ENCODE data around the gene CUX1. TPM values are rescaled to one million over a fixed set of nuclear protein-coding genes. Genes with fewer than 3 reads are reported as not detected.

The CUX1 gene
- total RNA-seq, 1 donor from 2014 or later, result 18.3 TPM

- H3K27ac ChIP-seq (ENCODE audit: low read depth, low read length), result peak overlapping the region; percentile 65
- peak overlapping the region in 2 of 3 donors; percentile 32 to 68 for H3K9ac ChIP-seq (ENCODE audit: low read depth in 1 of 3, low read length in 3 of 3)
- H3K36me3 ChIP-seq (ENCODE audit: control insufficient read depth in 3 of 3, insufficient read depth in 3 of 3, low read length in 3 of 3), result no peaks in the 10 kb centered on the region
- peaks cover 50 to 68% (median 58%) of the 10 kb centered on the region in 3 donors for H3K4me1 ChIP-seq (ENCODE audit: control insufficient read depth in 3 of 3, insufficient read depth in 3 of 3, low read length in 3 of 3)
- H3K9me3 ChIP-seq (ENCODE audit: control insufficient read depth in 3 of 3, low read length in 3 of 3), result no peaks in the 10 kb centered on the region
- H3K4me3 ChIP-seq (ENCODE audit: low read length in 3 of 3), result peak overlapping the region; percentile 26 to 43 (median 29)
- H3K27me3 ChIP-seq (ENCODE audit: control insufficient read depth in 3 of 3, insufficient read depth in 3 of 3, low read length in 3 of 3), result no peaks in the 10 kb centered on the region
Observed at GRCh38 chr7:101860316-101861217, 43.1 kb downstream of the CUX1 start.

- H3K9ac ChIP-seq (ENCODE audit: low read depth in 1 of 3, low read length in 3 of 3), result peak overlapping the region in 2 of 3 donors; percentile 32 to 68
- no peaks in the 10 kb centered on the region for H3K9me3 ChIP-seq (ENCODE audit: control insufficient read depth in 3 of 3, low read length in 3 of 3)
- peaks cover 50 to 63% (median 57%) of the 10 kb centered on the region in 3 donors for H3K4me1 ChIP-seq (ENCODE audit: control insufficient read depth in 3 of 3, insufficient read depth in 3 of 3, low read length in 3 of 3)
- no peaks in the 10 kb centered on the region for H3K27me3 ChIP-seq (ENCODE audit: control insufficient read depth in 3 of 3, insufficient read depth in 3 of 3, low read length in 3 of 3)
- no peaks in the 10 kb centered on the region for H3K36me3 ChIP-seq (ENCODE audit: control insufficient read depth in 3 of 3, insufficient read depth in 3 of 3, low read length in 3 of 3)
- peak overlapping the region; percentile 26 to 43 (median 29) for H3K4me3 ChIP-seq (ENCODE audit: low read length in 3 of 3)
- H3K27ac ChIP-seq (ENCODE audit: low read depth, low read length), result peak overlapping the region; percentile 82
Observed at GRCh38 chr7:101861218-101861775, 43.9 kb downstream of the CUX1 start.

GRCh38 chr7:101862280-101863220, 45.1 kb downstream of the CUX1 start:
- Histone ChIP-seq H3K27ac (ENCODE audit: low read depth, low read length) (peak overlapping the region; percentile 82), H3K36me3 (ENCODE audit: control insufficient read depth in 3 of 3, insufficient read depth in 3 of 3, low read length in 3 of 3) (no peaks in the 10 kb centered on the region), H3K4me3 (ENCODE audit: low read length in 3 of 3) (peak overlapping the region; percentile 43 to 60 (median 54)), H3K9me3 (ENCODE audit: control insufficient read depth in 3 of 3, low read length in 3 of 3) (no peaks in the 10 kb centered on the region), H3K4me1 (ENCODE audit: control insufficient read depth in 3 of 3, insufficient read depth in 3 of 3, low read length in 3 of 3) (peaks cover 40 to 55% (median 48%) of the 10 kb centered on the region in 3 donors), H3K27me3 (ENCODE audit: control insufficient read depth in 3 of 3, insufficient read depth in 3 of 3, low read length in 3 of 3) (no peaks in the 10 kb centered on the region), H3K9ac (ENCODE audit: low read depth in 1 of 3, low read length in 3 of 3) (peak overlapping the region; percentile 61 to 80 (median 69))

- H3K36me3 ChIP-seq (ENCODE audit: control insufficient read depth in 3 of 3, insufficient read depth in 3 of 3, low read length in 3 of 3), result no peaks in the 10 kb centered on the region
- H3K9me3 ChIP-seq (ENCODE audit: control insufficient read depth in 3 of 3, low read length in 3 of 3), result no peaks in the 10 kb centered on the region
- H3K27ac ChIP-seq (ENCODE audit: low read depth, low read length), result no peak overlapping the region
- no peak overlapping the region for H3K9ac ChIP-seq (ENCODE audit: low read depth in 1 of 3, low read length in 3 of 3)
- no peaks in the 10 kb centered on the region for H3K27me3 ChIP-seq (ENCODE audit: control insufficient read depth in 3 of 3, insufficient read depth in 3 of 3, low read length in 3 of 3)
- no peak overlapping the region for H3K4me3 ChIP-seq (ENCODE audit: low read length in 3 of 3)
- peaks cover 45 to 61% (median 52%) of the 10 kb centered on the region in 3 donors for H3K4me1 ChIP-seq (ENCODE audit: control insufficient read depth in 3 of 3, insufficient read depth in 3 of 3, low read length in 3 of 3)
Observed at GRCh38 chr7:101863598-101863997, 46.2 kb downstream of the CUX1 start.

- no peaks in the 10 kb centered on the region for H3K27me3 ChIP-seq (ENCODE audit: control insufficient read depth in 3 of 3, insufficient read depth in 3 of 3, low read length in 3 of 3)
- H3K9me3 ChIP-seq (ENCODE audit: control insufficient read depth in 3 of 3, low read length in 3 of 3), result no peaks in the 10 kb centered on the region
- H3K4me1 ChIP-seq (ENCODE audit: control insufficient read depth in 3 of 3, insufficient read depth in 3 of 3, low read length in 3 of 3), result peaks cover 45 to 62% (median 55%) of the 10 kb centered on the region in 3 donors
- no peak overlapping the region for H3K4me3 ChIP-seq (ENCODE audit: low read length in 3 of 3)
- no peak overlapping the region for H3K9ac ChIP-seq (ENCODE audit: low read depth in 1 of 3, low read length in 3 of 3)
- H3K27ac ChIP-seq (ENCODE audit: low read depth, low read length), result no peak overlapping the region
- no peaks in the 10 kb centered on the region for H3K36me3 ChIP-seq (ENCODE audit: control insufficient read depth in 3 of 3, insufficient read depth in 3 of 3, low read length in 3 of 3)
Observed at GRCh38 chr7:101864039-101864438, 46.6 kb downstream of the CUX1 start.

- H3K4me1 ChIP-seq (ENCODE audit: control insufficient read depth in 3 of 3, insufficient read depth in 3 of 3, low read length in 3 of 3), result peaks cover 43 to 64% (median 58%) of the 10 kb centered on the region in 3 donors
- H3K9me3 ChIP-seq (ENCODE audit: control insufficient read depth in 3 of 3, low read length in 3 of 3), result no peaks in the 10 kb centered on the region
- no peaks in the 10 kb centered on the region for H3K36me3 ChIP-seq (ENCODE audit: control insufficient read depth in 3 of 3, insufficient read depth in 3 of 3, low read length in 3 of 3)
- H3K27ac ChIP-seq (ENCODE audit: low read depth, low read length), result peak overlapping the region; percentile 64
- no peaks in the 10 kb centered on the region for H3K27me3 ChIP-seq (ENCODE audit: control insufficient read depth in 3 of 3, insufficient read depth in 3 of 3, low read length in 3 of 3)
- H3K4me3 ChIP-seq (ENCODE audit: low read length in 3 of 3), result peak overlapping the region in 2 of 3 donors; percentile 55 to 63
- H3K9ac ChIP-seq (ENCODE audit: low read depth in 1 of 3, low read length in 3 of 3), result peak overlapping the region in 2 of 3 donors; percentile 66
Observed at GRCh38 chr7:101865031-101865430, 47.6 kb downstream of the CUX1 start.

- Histone ChIP-seq H3K9ac (ENCODE audit: low read depth in 1 of 3, low read length in 3 of 3) (peak overlapping the region in 2 of 3 donors; percentile 66), H3K36me3 (ENCODE audit: control insufficient read depth in 3 of 3, insufficient read depth in 3 of 3, low read length in 3 of 3) (no peaks in the 10 kb centered on the region), H3K27me3 (ENCODE audit: control insufficient read depth in 3 of 3, insufficient read depth in 3 of 3, low read length in 3 of 3) (no peaks in the 10 kb centered on the region), H3K4me3 (ENCODE audit: low read length in 3 of 3) (peak overlapping the region; percentile 55 to 63 (median 60)), H3K4me1 (ENCODE audit: control insufficient read depth in 3 of 3, insufficient read depth in 3 of 3, low read length in 3 of 3) (peaks cover 41 to 64% (median 58%) of the 10 kb centered on the region in 3 donors), H3K27ac (ENCODE audit: low read depth, low read length) (peak overlapping the region; percentile 64), H3K9me3 (ENCODE audit: control insufficient read depth in 3 of 3, low read length in 3 of 3) (no peaks in the 10 kb centered on the region)
Observed at GRCh38 chr7:101865455-101865854, 48.0 kb downstream of the CUX1 start.

GRCh38 chr7:101866328-101866727, 48.9 kb downstream of the CUX1 start:
- no peaks in the 10 kb centered on the region for H3K9me3 ChIP-seq (ENCODE audit: control insufficient read depth in 3 of 3, low read length in 3 of 3)
- H3K4me1 ChIP-seq (ENCODE audit: control insufficient read depth in 3 of 3, insufficient read depth in 3 of 3, low read length in 3 of 3), result peaks cover 33 to 55% (median 53%) of the 10 kb centered on the region in 3 donors
- no peak overlapping the region for H3K9ac ChIP-seq (ENCODE audit: low read depth in 1 of 3, low read length in 3 of 3)
- H3K27ac ChIP-seq (ENCODE audit: low read depth, low read length), result no peak overlapping the region
- H3K27me3 ChIP-seq (ENCODE audit: control insufficient read depth in 3 of 3, insufficient read depth in 3 of 3, low read length in 3 of 3), result no peaks in the 10 kb centered on the region
- H3K36me3 ChIP-seq (ENCODE audit: control insufficient read depth in 3 of 3, insufficient read depth in 3 of 3, low read length in 3 of 3), result no peaks in the 10 kb centered on the region
- H3K4me3 ChIP-seq (ENCODE audit: low read length in 3 of 3), result no peak overlapping the region

GRCh38 chr7:101867265-101867664, 49.8 kb downstream of the CUX1 start:
- Histone ChIP-seq H3K9me3 (ENCODE audit: control insufficient read depth in 3 of 3, low read length in 3 of 3) (no peaks in the 10 kb centered on the region), H3K9ac (ENCODE audit: low read depth in 1 of 3, low read length in 3 of 3) (no peak overlapping the region), H3K27ac (ENCODE audit: low read depth, low read length) (no peak overlapping the region), H3K4me3 (ENCODE audit: low read length in 3 of 3) (no peak overlapping the region), H3K36me3 (ENCODE audit: control insufficient read depth in 3 of 3, insufficient read depth in 3 of 3, low read length in 3 of 3) (no peaks in the 10 kb centered on the region), H3K27me3 (ENCODE audit: control insufficient read depth in 3 of 3, insufficient read depth in 3 of 3, low read length in 3 of 3) (no peaks in the 10 kb centered on the region), H3K4me1 (ENCODE audit: control insufficient read depth in 3 of 3, insufficient read depth in 3 of 3, low read length in 3 of 3) (peaks cover 32 to 49% (median 48%) of the 10 kb centered on the region in 3 donors)

All from skeletal muscle tissue (tissue), 4 donors.